Mucosa of descending colon (tissue), 3 donors: ENCODE results near the gene RAB11FIP3. TPM values are rescaled to one million over a fixed set of nuclear protein-coding genes. Genes with fewer than 3 reads are reported as not detected.

Experiments
- ATAC-seq: fragments of 200-7000 bp; cut with Tn5 transposase; one replicate; pipeline ENCODE4 v1.9.1; 2020; ENCODE audit warnings: mild to moderate bottlenecking, moderate library complexity
- DNase-seq, 3 donors: peaks; one replicate each; pipeline ENCODE4 v3.0.0-alpha.2; 2020
- H3K36me3 ChIP-seq: fragments of 200-600 bp; one replicate; pipeline ENCODE4 v1.8.0; 2021; ENCODE audit warnings: low read depth, mild to moderate bottlenecking
- H3K4me1 ChIP-seq: fragments of 200-600 bp; one replicate; pipeline ENCODE4 v1.8.0; 2021; ENCODE audit warnings: low read depth, mild to moderate bottlenecking
- H3K4me3 ChIP-seq: fragments of 200-600 bp; one replicate; pipeline ENCODE4 v1.8.0; 2021; ENCODE audit warnings: mild to moderate bottlenecking
- H3K9me3 ChIP-seq: fragments of 200-600 bp; one replicate; pipeline ENCODE4 v1.8.0; 2021; ENCODE audit warnings: mild to moderate bottlenecking
- intact Hi-C, 2 donors: fragments of 100-400 bp; cut with DNase I in 1 of 2; cut with micrococcal nuclease in 1 of 2; formaldehyde crosslinking; loops; one replicate each; pipeline versions ENCODE4 v1.11.0 to v1.11.1; 2022; cut with DNase I, micrococcal nuclease
- microRNA-seq: library from miRNA; unstranded; fragments of <30 nt; microRNA quantifications from one replicate; pipeline ENCODE4, GENCODE V29; 2019
- total RNA-seq, 3 donors: library from RNA; stranded (reverse); fragmentation: NEBNext Ultra II Directional in 2 of 3; extraction: Animal tissue kit (Norgen Biotek cat#: 25700) in 2 of 3; gene quantifications; one replicate each; pipeline versions ENCODE4 v1.2.1 to v1.2.4, GENCODE V29; 2021 to 2023
- TF ChIP-seq, protein P1 (sequence below): fragments of 200-600 bp; IDR thresholded peaks from one replicate; pipeline ENCODE4 v1.8.0; 2022; ENCODE audit warnings: antibody characterized with exemption, mild to moderate bottlenecking
- donor health status: DM: no; HTN: no; CAD: no; lungs with moderate emphysema.
- donor health status: DM: no; HTN: no; CAD: no.
- donor health status: DM: no; HTN: yes; CAD: no.

RAB11FIP3 gene
- total RNA-seq, 3 donors from 2014 or later = 22.3 to 45.6 (median 30.7) TPM

DNA sequence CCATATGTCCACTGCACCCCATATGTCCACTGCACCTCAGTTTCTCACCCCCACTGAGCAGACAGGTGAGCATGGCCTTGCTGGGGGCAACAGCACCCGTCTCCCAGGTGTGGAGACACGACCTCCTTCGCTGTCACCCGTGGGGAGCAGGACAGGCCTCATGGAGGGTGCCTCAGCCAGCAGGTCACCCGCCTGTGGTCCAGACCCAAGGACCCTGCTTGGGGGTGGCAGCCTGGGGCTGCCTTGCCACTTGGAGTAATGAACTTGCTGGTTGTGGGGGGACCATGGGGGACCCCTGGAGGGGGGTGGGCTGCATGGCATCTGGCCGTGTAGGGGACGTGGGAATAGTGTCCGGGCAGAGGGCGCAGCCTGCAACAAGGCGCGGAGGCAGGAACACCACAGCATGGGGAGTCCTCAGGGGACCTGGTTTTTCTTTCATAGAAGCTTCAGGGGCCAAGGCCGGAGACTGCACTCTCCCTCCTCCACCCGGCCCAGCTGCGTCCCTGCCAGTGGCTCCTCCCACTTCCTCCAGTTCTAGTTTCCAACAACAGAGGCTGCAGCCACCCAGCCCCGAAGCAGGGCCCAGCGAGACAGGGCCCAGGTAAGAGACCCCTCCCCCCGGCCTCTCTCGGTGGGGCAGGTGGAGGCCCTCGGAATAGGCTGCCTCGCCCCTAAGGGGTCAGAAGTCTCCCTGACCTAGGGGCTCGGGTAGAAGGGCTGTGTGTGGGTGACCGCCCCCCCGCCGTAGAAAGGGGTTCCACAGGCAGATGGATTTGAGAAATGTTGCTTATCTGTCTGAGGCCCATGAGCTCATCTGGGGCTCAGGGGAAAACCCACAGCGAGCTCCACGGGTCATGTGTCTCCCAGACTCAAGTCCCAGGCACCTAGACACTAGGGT, 141.3 kb downstream of the RAB11FIP3 start, which contains the start of gene NHLRC4:
Gene NHLRC4 (plus strand): TSS at position 531 of the 898 bp plus-strand sequence. CDS start 1,043 bp downstream, outside the sequence.
- H3K9me3 ChIP-seq = no peaks in the 10 kb centered on the region
- peak; percentile 72 to 81 (median 73) for DNase-seq
- no peaks in the 10 kb centered on the region for H3K36me3 ChIP-seq
- TF ChIP-seq, protein P1, sequence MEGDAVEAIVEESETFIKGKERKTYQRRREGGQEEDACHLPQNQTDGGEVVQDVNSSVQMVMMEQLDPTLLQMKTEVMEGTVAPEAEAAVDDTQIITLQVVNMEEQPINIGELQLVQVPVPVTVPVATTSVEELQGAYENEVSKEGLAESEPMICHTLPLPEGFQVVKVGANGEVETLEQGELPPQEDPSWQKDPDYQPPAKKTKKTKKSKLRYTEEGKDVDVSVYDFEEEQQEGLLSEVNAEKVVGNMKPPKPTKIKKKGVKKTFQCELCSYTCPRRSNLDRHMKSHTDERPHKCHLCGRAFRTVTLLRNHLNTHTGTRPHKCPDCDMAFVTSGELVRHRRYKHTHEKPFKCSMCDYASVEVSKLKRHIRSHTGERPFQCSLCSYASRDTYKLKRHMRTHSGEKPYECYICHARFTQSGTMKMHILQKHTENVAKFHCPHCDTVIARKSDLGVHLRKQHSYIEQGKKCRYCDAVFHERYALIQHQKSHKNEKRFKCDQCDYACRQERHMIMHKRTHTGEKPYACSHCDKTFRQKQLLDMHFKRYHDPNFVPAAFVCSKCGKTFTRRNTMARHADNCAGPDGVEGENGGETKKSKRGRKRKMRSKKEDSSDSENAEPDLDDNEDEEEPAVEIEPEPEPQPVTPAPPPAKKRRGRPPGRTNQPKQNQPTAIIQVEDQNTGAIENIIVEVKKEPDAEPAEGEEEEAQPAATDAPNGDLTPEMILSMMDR = no peak
- H3K4me1 ChIP-seq = peaks cover 33% of the 10 kb centered on the region
- no peak within 1 kb of the TSS for H3K4me3 ChIP-seq
- peak; percentile 53 for ATAC-seq
- intact Hi-C loops = no loop called here

DNA sequence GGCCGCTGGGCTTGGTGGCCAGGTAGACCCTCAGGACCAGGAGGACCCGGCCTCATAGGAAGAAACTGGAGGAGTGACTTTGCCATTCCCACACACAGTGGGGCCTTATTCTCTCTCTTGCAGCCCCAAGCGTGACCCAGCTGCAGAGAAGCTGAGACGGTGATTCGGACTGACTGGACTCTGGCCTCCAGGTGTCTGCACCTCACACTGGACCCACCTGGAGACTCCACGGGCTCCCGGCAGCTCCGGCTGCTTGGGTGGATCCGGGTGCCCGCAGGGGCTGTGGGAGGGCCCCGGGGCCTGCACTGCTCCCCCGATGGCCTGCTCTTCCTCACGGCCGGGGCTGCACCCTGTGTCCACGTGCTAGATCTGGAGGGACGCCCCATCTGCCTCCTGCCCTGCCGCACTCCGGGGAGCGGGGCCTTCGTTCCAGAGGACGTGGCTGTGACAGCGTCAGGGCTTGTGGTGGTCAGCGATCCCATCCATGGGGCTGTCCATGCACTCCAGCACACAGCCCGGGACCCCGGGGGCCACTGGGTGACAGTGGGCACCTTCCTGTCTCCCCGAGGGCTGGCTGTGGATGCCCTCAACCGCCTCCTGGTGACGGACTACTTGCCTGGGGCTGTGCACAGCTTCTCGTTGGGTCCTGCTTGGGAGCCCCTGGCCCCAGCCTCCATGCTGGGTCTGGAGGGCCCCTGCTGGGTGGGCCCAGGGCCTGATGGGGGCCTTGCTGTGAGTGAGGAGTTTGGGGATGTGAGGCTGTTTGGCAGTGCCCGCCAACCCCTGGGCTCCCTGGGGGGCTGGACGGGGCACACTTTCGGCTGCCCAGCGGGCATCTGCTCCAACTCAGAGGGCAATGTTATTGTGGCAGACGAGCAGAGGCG, 142.2 kb downstream of the RAB11FIP3 start:
- Histone ChIP-seq H3K4me3 (no peak overlapping the region), H3K36me3 (no peaks in the 10 kb centered on the region), H3K9me3 (no peaks in the 10 kb centered on the region), H3K4me1 (peaks cover 33% of the 10 kb centered on the region)
- no peak for ATAC-seq
- TF ChIP-seq, protein P1 = no peak
- DNase-seq = no peak
- intact Hi-C loops = no loop called here

DNA sequence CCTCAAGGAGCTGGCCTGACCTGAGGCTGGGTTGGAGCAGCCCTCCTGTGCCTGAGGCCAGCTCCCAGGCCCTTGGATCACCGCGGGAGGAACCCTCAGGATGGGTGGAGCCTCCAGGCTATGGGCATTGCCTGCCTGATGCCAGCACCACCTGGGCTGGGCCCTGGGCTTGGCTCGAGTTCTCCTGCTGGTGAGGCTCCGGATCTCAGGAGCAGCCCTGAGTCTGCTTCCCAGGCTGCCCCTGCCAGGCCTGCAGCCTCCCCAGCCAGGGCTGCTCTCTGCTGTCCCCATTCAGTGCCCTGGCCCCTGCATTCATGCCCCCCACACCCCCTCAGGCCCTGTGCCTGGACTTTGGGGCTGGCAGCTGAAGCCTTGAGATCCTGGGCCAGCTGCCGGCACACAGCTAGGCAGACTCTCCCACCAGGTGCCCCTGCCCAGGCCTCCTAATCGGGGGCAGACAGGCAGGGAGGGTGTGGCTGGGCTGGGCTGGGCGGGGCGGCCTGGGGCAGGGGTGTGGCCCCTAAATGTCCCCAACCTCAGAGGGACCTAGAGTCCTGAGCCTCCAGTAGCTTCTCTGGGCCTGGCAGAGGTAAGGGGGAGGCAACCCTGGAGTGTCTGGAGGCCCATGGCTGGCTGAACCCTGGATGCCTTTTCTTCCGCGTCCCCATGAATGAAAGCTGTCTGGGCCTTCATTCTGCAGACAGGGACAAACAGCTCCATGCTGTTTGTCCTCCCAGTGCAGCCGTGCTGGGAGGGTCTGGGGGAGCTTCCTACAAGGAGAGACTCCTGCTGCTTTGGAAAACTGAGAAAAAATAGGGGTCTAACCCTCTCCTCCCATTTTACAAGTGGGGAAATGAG, 143.2 kb downstream of the RAB11FIP3 start:
- peaks cover 33% of the 10 kb centered on the region for H3K4me1 ChIP-seq
- H3K9me3 ChIP-seq = no peaks in the 10 kb centered on the region
- intact Hi-C loops = no loop called here
- TF ChIP-seq, protein P1 = no peak
- DNase-seq (peak; percentile 58 to 74 (median 70)), ATAC-seq (peak; percentile 61)
- no peaks in the 10 kb centered on the region for H3K36me3 ChIP-seq
- no peak overlapping the region for H3K4me3 ChIP-seq

DNA sequence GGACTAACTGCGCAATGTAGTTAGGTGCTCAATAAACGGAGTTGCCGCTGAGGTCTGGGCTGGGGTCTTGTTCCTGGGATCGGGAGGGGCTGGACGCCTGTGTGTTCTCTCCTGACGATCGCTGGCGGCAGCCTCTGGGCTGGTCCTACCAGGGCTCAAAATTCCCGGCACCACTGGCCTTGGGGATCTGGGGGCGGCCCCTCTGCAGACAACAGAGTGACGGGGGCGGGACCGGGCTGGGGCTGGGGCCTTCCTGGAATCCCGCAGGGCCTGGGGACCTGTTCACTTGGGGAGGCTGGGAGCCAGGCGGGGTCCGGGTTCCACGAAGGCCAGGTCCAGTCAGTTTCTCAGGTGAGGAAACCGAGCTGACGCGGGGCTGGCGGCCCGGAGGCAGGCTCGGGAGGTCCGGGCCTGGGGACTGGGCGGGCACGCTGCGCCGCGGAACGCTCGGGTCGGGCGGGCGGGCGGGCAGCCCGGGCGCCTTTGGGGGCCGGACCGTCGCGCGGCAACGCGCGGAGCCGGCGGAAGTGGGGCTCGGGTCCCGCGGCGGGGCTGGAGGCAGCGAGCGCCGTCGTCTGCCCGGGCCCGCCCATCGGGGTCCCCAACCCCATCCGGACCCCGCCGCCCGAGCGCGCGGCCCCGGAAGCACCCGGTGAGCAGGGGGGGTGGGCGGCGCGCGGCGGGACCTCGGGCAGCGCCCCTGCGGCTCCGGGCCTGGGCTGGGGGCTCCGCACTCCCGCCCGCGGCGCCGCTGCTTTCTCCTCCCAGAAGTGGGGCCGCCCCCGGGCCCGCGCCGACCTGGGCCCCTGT, 144.2 kb downstream of the RAB11FIP3 start, which contains the start of gene PIGQ:
Gene PIGQ (plus strand): TSS at position 524 of the 810 bp plus-strand sequence. CDS start 4,107 bp downstream, outside the sequence.
- H3K4me1 ChIP-seq = peaks cover 33% of the 10 kb centered on the region
- intact Hi-C loops = loop anchor here (10.0 kb wide), 1 partner anchor 95 kb away; the partner anchor contains the start of gene RHOT2 (in 2 of the 2)
- H3K36me3 ChIP-seq = no peaks in the 10 kb centered on the region
- ATAC-seq (peak; percentile 72), DNase-seq (peak; percentile 58 to 79 (median 78))
- H3K9me3 ChIP-seq = no peaks in the 10 kb centered on the region
- H3K4me3 ChIP-seq = peak within 1 kb of the TSS; percentile 90
- TF ChIP-seq, protein P1 = no peak

Small RNAs within 50 kb of the gene (microRNA-seq; reads per million reads assigned to microRNA genes)
- 10.5 reads per million, percentile 34 among the genes with 10 or more reads in this experiment for gene MIR3176
- not detected for gene MIR5587

Other genes starting within 250 kb of the RAB11FIP3 start
- 1 to 10 TPM in 2 of 3 donors, not detected in 1; 4.3 to 8.5 TPM for gene HBA1, start 249.0 kb upstream of the RAB11FIP3 start, total RNA-seq
- not detected for gene HBQ1, start 245.2 kb upstream of the RAB11FIP3 start, total RNA-seq
- 10 to 100 TPM; 47.8 to 86.8 (median 67.2) TPM for gene LUC7L, start 196.2 kb upstream of the RAB11FIP3 start, total RNA-seq
- gene FAM234A, start 190.8 kb upstream of the RAB11FIP3 start, total RNA-seq = 100 to 1,000 TPM in 1 of 3 donors, 10 to 100 TPM in 2; 87.1 to 129 (median 99.1) TPM
- 10 to 100 TPM in 1 of 3 donors, 1 to 10 TPM in 2; 2.6 to 10.0 (median 8.1) TPM for gene RGS11, start 149.7 kb upstream of the RAB11FIP3 start, total RNA-seq
- gene ARHGDIG, start 145.1 kb upstream of the RAB11FIP3 start, total RNA-seq = 1 to 10 TPM; 1.7 to 6.8 (median 1.9) TPM
- 1 to 10 TPM in 2 of 3 donors, under 1 TPM in 1; 0.23 to 2.8 (median 1.3) TPM for gene PDIA2, start 142.5 kb upstream of the RAB11FIP3 start, total RNA-seq
- 10 to 100 TPM; 33.0 to 46.3 (median 40.0) TPM for gene AXIN1, start 72.9 kb upstream of the RAB11FIP3 start, total RNA-seq
- 10 to 100 TPM; 39.7 to 53.8 (median 49.1) TPM for gene MRPL28, start 55.1 kb upstream of the RAB11FIP3 start, total RNA-seq
- gene PGAP6, start 43.7 kb upstream of the RAB11FIP3 start, total RNA-seq = 100 to 1,000 TPM in 1 of 3 donors, 10 to 100 TPM in 2; 77.3 to 134 (median 95.7) TPM
- 100 to 1,000 TPM in 1 of 3 donors, 10 to 100 TPM in 2; 24.5 to 125 (median 43.6) TPM for gene NME4, start 28.4 kb upstream of the RAB11FIP3 start, total RNA-seq
- 10 to 100 TPM; 39.5 to 64.3 (median 56.0) TPM for gene DECR2, start 23.8 kb upstream of the RAB11FIP3 start, total RNA-seq
- 100 to 1,000 TPM in 2 of 3 donors, 10 to 100 TPM in 1; 73.5 to 110 (median 109) TPM for gene CAPN15, start 102.1 kb downstream of the RAB11FIP3 start, total RNA-seq
- not detected for gene PRR35, start 134.7 kb downstream of the RAB11FIP3 start, total RNA-seq
- under 1 TPM; 0.26 to 0.82 (median 0.36) TPM for gene NHLRC4, start 141.4 kb downstream of the RAB11FIP3 start, total RNA-seq
- gene PIGQ, start 144.3 kb downstream of the RAB11FIP3 start, total RNA-seq = 10 to 100 TPM; 37.8 to 39.6 (median 38.4) TPM
- 10 to 100 TPM; 31.2 to 51.0 (median 40.1) TPM for gene RAB40C, start 164.4 kb downstream of the RAB11FIP3 start, total RNA-seq
- 1 to 10 TPM; 1.1 to 2.2 (median 1.6) TPM for gene WFIKKN1, start 205.3 kb downstream of the RAB11FIP3 start, total RNA-seq
- 10 to 100 TPM; 40.3 to 52.4 (median 50.0) TPM for gene METTL26, start 210.7 kb downstream of the RAB11FIP3 start, total RNA-seq
- gene MCRIP2, start 216.2 kb downstream of the RAB11FIP3 start, total RNA-seq = 100 to 1,000 TPM in 2 of 3 donors, 10 to 100 TPM in 1; 76.3 to 116 (median 100) TPM
- gene WDR90, start 223.7 kb downstream of the RAB11FIP3 start, total RNA-seq = 10 to 100 TPM; 35.0 to 54.9 (median 50.2) TPM
- 100 to 1,000 TPM; 124 to 138 (median 127) TPM for gene RHOT2, start 242.5 kb downstream of the RAB11FIP3 start, total RNA-seq